Measurements from ENCODE around the gene AP1M1.

The AP1M1 gene

GRCh38 chr19:16295057-16295456, 97.3 kb downstream of the AP1M1 start:
- Histone ChIP-seq H3K4me3 (ENCODE audit: low read depth, low read length) (no peak overlapping the region), H3K27me3 (no peaks in the 10 kb centered on the region), H3K9me3 (no peaks in the 10 kb centered on the region), H3K36me3 (no peaks in the 10 kb centered on the region), H3K4me1 (no peaks in the 10 kb centered on the region)
- no peak for DNase-seq
- TF ChIP-seq, protein P1, sequence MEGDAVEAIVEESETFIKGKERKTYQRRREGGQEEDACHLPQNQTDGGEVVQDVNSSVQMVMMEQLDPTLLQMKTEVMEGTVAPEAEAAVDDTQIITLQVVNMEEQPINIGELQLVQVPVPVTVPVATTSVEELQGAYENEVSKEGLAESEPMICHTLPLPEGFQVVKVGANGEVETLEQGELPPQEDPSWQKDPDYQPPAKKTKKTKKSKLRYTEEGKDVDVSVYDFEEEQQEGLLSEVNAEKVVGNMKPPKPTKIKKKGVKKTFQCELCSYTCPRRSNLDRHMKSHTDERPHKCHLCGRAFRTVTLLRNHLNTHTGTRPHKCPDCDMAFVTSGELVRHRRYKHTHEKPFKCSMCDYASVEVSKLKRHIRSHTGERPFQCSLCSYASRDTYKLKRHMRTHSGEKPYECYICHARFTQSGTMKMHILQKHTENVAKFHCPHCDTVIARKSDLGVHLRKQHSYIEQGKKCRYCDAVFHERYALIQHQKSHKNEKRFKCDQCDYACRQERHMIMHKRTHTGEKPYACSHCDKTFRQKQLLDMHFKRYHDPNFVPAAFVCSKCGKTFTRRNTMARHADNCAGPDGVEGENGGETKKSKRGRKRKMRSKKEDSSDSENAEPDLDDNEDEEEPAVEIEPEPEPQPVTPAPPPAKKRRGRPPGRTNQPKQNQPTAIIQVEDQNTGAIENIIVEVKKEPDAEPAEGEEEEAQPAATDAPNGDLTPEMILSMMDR (IDR thresholded peaks at IDR 0.05; ENCODE audit: low read depth, low read length): no peak

Data from BE2C (cell line).